CD14-positive monocyte (primary cell): ENCODE measurements around the gene GAK. TPM values are rescaled to one million over a fixed set of nuclear protein-coding genes. Genes with fewer than 3 reads are reported as not detected.

ENCODE experiments used
- DNase-seq, 3 donors: peaks; one replicate each; pipeline ENCODE4 v3.0.0-alpha.2; 2011 to 2022
- H2AFZ ChIP-seq: 2 replicates; pipeline ENCODE4 v1.6.0; 2012; ENCODE audit warnings: mild to moderate bottlenecking, low read depth, low read length, inconsistent platforms; ENCODE audit not compliant: insufficient read depth, poor library complexity, severe bottlenecking
- H3K27ac ChIP-seq, 2 donors: 1 replicate in 1 of 2; 2 replicates in 1 of 2; pipeline ENCODE4 v1.5.1; 2012 to 2013; ENCODE audit warnings: low read length in 2 of 2, control low read depth in 1 of 2, inconsistent platforms in 1 of 2, low read depth in 1 of 2, mild to moderate bottlenecking in 1 of 2
- H3K27me3 ChIP-seq, 2 donors: one replicate each; pipeline versions ENCODE4 v1.6.0 to v1.6.1; 2011 to 2013; ENCODE audit warnings: low read length in 2 of 2; ENCODE audit not compliant: control insufficient read depth in 2 of 2, insufficient read depth in 2 of 2
- H3K36me3 ChIP-seq, 2 donors: replicated peaks in 1 of 2; 1 replicate in 1 of 2; 2 replicates in 1 of 2; pipeline versions ENCODE4 v1.5.1 to v1.6.1; 2012 to 2013; ENCODE audit warnings: low read length in 2 of 2, control low read depth in 1 of 2, inconsistent platforms in 1 of 2, mild to moderate bottlenecking in 1 of 2; ENCODE audit not compliant: insufficient read depth in 2 of 2, control insufficient read depth in 1 of 2
- H3K4me1 ChIP-seq, 2 donors: 1 replicate in 1 of 2; 2 replicates in 1 of 2; pipeline versions ENCODE4 v1.5.1 to v1.6.1; 2012 to 2013; ENCODE audit warnings: low read length in 2 of 2, control low read depth in 1 of 2, inconsistent platforms in 1 of 2, mild to moderate bottlenecking in 1 of 2, moderate library complexity in 1 of 2; ENCODE audit not compliant: insufficient read depth in 2 of 2, control insufficient read depth in 1 of 2
- H3K4me2 ChIP-seq: replicated peaks from 2 replicates; pipeline ENCODE3; 2012; ENCODE audit warnings: low read length, moderate library complexity, mild to moderate bottlenecking; ENCODE audit not compliant: poor library complexity, severe bottlenecking; ENCODE audit errors: extremely low read depth
- H3K4me3 ChIP-seq, 3 experiments: fragments of 200-600 bp in 1 of 3; sonication (generic) in 1 of 3; replicated peaks in 1 of 3; 1 replicate in 2 of 3; 2 replicates in 1 of 3; pipeline ENCODE4 v1.5.1; 2011 to 2013; ENCODE audit warnings: low read length in 3 of 3, mild to moderate bottlenecking in 3 of 3, control low read depth in 2 of 3, low read depth in 2 of 3, inconsistent platforms in 1 of 3, moderate library complexity in 1 of 3
- H3K79me2 ChIP-seq: 2 replicates; pipeline ENCODE4 v1.6.0; 2012; ENCODE audit warnings: mild to moderate bottlenecking, control low read depth, inconsistent platforms, low read length, moderate library complexity; ENCODE audit not compliant: insufficient read depth
- H3K9ac ChIP-seq: 2 replicates; pipeline ENCODE4 v1.6.0; 2017; ENCODE audit warnings: low read length, mild to moderate bottlenecking; ENCODE audit not compliant: insufficient read depth, poor library complexity, severe bottlenecking
- H3K9me3 ChIP-seq, 2 donors: replicated peaks in 1 of 2; 1 replicate in 1 of 2; 2 replicates in 1 of 2; pipeline versions ENCODE4 v1.5.1 to v1.6.1; 2012 to 2013; ENCODE audit warnings: low read length in 2 of 2, control low read depth in 1 of 2; ENCODE audit not compliant: control insufficient read depth in 1 of 2, insufficient read depth in 1 of 2
- H4K20me1 ChIP-seq: 2 replicates; pipeline ENCODE4 v1.6.0; 2012; ENCODE audit warnings: mild to moderate bottlenecking, low read length, control low read depth, moderate library complexity; ENCODE audit not compliant: insufficient read depth
- H3K27ac Mint-ChIP-seq, 7 donors: one replicate each; pipeline ENCODE4 v1.8.0; 2020; ENCODE audit warnings: mild to moderate bottlenecking in 7 of 7, mixed read lengths in 7 of 7, moderate library complexity in 6 of 7, inconsistent platforms in 2 of 7
- H3K27me3 Mint-ChIP-seq, 3 donors: one replicate each; pipeline ENCODE4 v1.8.0; 2021 to 2022; ENCODE audit warnings: low read depth in 3 of 3, mild to moderate bottlenecking in 3 of 3, mixed read lengths in 3 of 3, moderate library complexity in 3 of 3, inconsistent platforms in 1 of 3
- H3K36me3 Mint-ChIP-seq, 2 donors: one replicate each; pipeline ENCODE4 v1.8.0; 2020; ENCODE audit warnings: mixed read lengths in 2 of 2, inconsistent platforms in 1 of 2, mild to moderate bottlenecking in 1 of 2
- H3K4me1 Mint-ChIP-seq: one replicate; pipeline ENCODE4 v1.8.0; 2020; ENCODE audit warnings: mild to moderate bottlenecking, mixed read lengths
- H3K4me3 Mint-ChIP-seq, 2 donors: one replicate each; pipeline ENCODE4 v1.8.0; 2020; ENCODE audit warnings: mild to moderate bottlenecking in 2 of 2, mixed read lengths in 2 of 2, moderate library complexity in 1 of 2
- H3K9me3 Mint-ChIP-seq, 7 donors: one replicate each; pipeline ENCODE4 v1.8.0; 2020 to 2022; ENCODE audit warnings: mixed read lengths in 7 of 7, mild to moderate bottlenecking in 6 of 7, moderate library complexity in 6 of 7, inconsistent platforms in 2 of 7
- CTCF ChIP-seq: fragments of 200-600 bp; IDR thresholded peaks from one replicate; pipeline ENCODE4 v1.8.0; 2022; ENCODE audit warnings: antibody characterized with exemption, mild to moderate bottlenecking
- WGBS: methylation state at CpG from one replicate; pipeline ENCODE4 v1.1.5; 2013; ENCODE audit warnings: missing lambda C conversion rate; ENCODE audit not compliant: insufficient coverage; 5-methylcytosine and 5-hydroxymethylcytosine counted together
- intact Hi-C, 2 donors: fragments of 100-400 bp; cut with micrococcal nuclease; formaldehyde crosslinking; loops; one replicate each; pipeline versions ENCODE4 v1.15.0 to v1.15.1; 2023
- polyA plus RNA-seq, 3 donors: library from polyadenylated mRNA; depleted of rRNA in 1 of 3; unstranded in 2 of 3; stranded (reverse) in 1 of 3; fragments of 300-500 nt in 2 of 3; fragments of >200 nt in 1 of 3; fragmentation: Illumina TruSeq in 2 of 3; gene quantifications; 1 replicate in 2 of 3; 2 replicates in 1 of 3; pipeline ENCODE4 v1.2.3, GENCODE V29; 2012 to 2021

Gene GAK
- polyA plus RNA-seq, 3 donors = 40.3 to 88.7 (median 54.9) TPM

GRCh38 chr4:912548-913279 lies 19.4 kb downstream of the GAK start:
- Histone ChIP-seq H3K27me3 (no peaks in the 10 kb centered on the region), H3K4me3 (no peak overlapping the region), H3K9ac (no peak overlapping the region), H3K4me2 (no peak overlapping the region), H3K79me2 (peaks cover 92% of the 10 kb centered on the region), H3K4me1 (peaks cover 23 to 25% of the 10 kb centered on the region in 2 donors), H3K36me3 (peaks cover 53 to 59% of the 10 kb centered on the region in 2 donors), H2AFZ (no peak overlapping the region), H3K27ac (no peak overlapping the region), H4K20me1 (peaks cover 100% of the 10 kb centered on the region), H3K9me3 (no peaks in the 10 kb centered on the region)
- no peak for DNase-seq
- Mint-ChIP-seq H3K36me3 (peaks cover 45 to 59% of the 10 kb centered on the region in 2 donors), H3K9me3 (peaks cover 0 to 3% (median 0%) of the 10 kb centered on the region in 7 donors), H3K27ac (peak overlapping the region in 1 of 7 donors; percentile 46), H3K4me1 (peaks cover 31% of the 10 kb centered on the region), H3K27me3 (no peaks in the 10 kb centered on the region), H3K4me3 (no peak overlapping the region)
- intact Hi-C loops = no loop called here
- over 99% methylated on average over 16 of the region's 19 CpGs for WGBS
- TF ChIP-seq CTCF = no peak

DNA sequence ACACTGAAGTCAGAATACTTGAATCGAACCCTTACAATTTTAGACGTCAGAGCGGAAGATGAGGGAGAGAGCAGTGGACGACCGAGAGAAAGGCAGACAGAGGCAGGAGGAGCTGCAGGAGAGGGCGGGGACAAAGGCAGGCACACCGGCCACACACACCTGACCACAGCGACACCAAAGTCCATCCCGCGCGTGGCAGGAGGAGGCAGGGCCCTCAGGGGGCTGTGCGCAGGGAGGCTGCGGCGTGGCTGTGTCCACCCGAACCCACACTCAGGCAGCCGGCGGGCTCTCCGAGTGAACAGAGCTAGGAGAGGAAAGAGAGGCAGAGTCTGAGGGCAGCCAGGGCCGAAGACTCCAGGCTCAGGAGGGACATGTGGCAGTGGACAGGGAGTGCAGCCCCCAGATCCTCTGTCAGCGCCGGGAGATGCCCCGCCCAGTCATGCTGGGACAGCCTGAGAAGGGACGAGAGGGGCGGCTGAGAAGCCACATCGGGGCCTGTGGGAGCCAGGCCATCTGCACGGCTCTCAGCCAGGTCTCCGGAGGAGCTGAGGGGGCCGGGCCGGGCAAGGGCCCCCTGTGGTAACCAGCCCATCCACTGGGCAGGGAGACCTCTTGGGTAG lies 20.1 kb downstream of the GAK start:
- Histone ChIP-seq H3K79me2 (peaks cover 92% of the 10 kb centered on the region), H4K20me1 (peaks cover 100% of the 10 kb centered on the region), H3K4me3 (no peak overlapping the region), H3K36me3 (peaks cover 60 to 66% of the 10 kb centered on the region in 2 donors), H3K27ac (no peak overlapping the region), H2AFZ (no peak overlapping the region), H3K27me3 (no peaks in the 10 kb centered on the region), H3K4me2 (no peak overlapping the region), H3K9ac (no peak overlapping the region), H3K4me1 (peaks cover 23 to 25% of the 10 kb centered on the region in 2 donors), H3K9me3 (no peaks in the 10 kb centered on the region)
- WGBS = 97% methylated on average over 27 of the region's 29 CpGs
- Mint-ChIP-seq H3K27me3 (no peaks in the 10 kb centered on the region), H3K36me3 (peaks cover 45 to 65% of the 10 kb centered on the region in 2 donors), H3K27ac (peak overlapping the region in 1 of 7 donors; percentile 58), H3K4me3 (no peak overlapping the region), H3K4me1 (peaks cover 25% of the 10 kb centered on the region), H3K9me3 (peaks cover 0 to 3% (median 0%) of the 10 kb centered on the region in 7 donors)
- no peak for TF ChIP-seq CTCF
- DNase-seq = no peak
- intact Hi-C loops = no loop called here
